Mucosa of descending colon (tissue), 3 donors: ENCODE measurements around the gene IQCH. TPM values are rescaled to one million over a fixed set of nuclear protein-coding genes. Genes with fewer than 3 reads are reported as not detected.

ENCODE experiments used
- ATAC-seq: fragments of 200-7000 bp; cut with Tn5 transposase; one replicate; pipeline ENCODE4 v1.9.1; 2020; ENCODE audit warnings: mild to moderate bottlenecking, moderate library complexity
- DNase-seq, 3 donors: peaks; one replicate each; pipeline ENCODE4 v3.0.0-alpha.2; 2020
- H3K36me3 ChIP-seq: fragments of 200-600 bp; one replicate; pipeline ENCODE4 v1.8.0; 2021; ENCODE audit warnings: low read depth, mild to moderate bottlenecking
- H3K4me1 ChIP-seq: fragments of 200-600 bp; one replicate; pipeline ENCODE4 v1.8.0; 2021; ENCODE audit warnings: low read depth, mild to moderate bottlenecking
- H3K4me3 ChIP-seq: fragments of 200-600 bp; one replicate; pipeline ENCODE4 v1.8.0; 2021; ENCODE audit warnings: mild to moderate bottlenecking
- H3K9me3 ChIP-seq: fragments of 200-600 bp; one replicate; pipeline ENCODE4 v1.8.0; 2021; ENCODE audit warnings: mild to moderate bottlenecking
- CTCF ChIP-seq: fragments of 200-600 bp; IDR thresholded peaks from one replicate; pipeline ENCODE4 v1.8.0; 2022; ENCODE audit warnings: antibody characterized with exemption, mild to moderate bottlenecking
- intact Hi-C, 2 donors: fragments of 100-400 bp; cut with DNase I in 1 of 2; cut with micrococcal nuclease in 1 of 2; formaldehyde crosslinking; loops; one replicate each; pipeline versions ENCODE4 v1.11.0 to v1.11.1; 2022; cut with DNase I, micrococcal nuclease
- total RNA-seq, 3 donors: library from RNA; stranded (reverse); fragmentation: NEBNext Ultra II Directional in 2 of 3; extraction: Animal tissue kit (Norgen Biotek cat#: 25700) in 2 of 3; gene quantifications; one replicate each; pipeline versions ENCODE4 v1.2.1 to v1.2.4, GENCODE V29; 2021 to 2023
- donor health status: DM: no; HTN: no; CAD: no; lungs with moderate emphysema.
- donor health status: DM: no; HTN: no; CAD: no.
- donor health status: DM: no; HTN: yes; CAD: no.

The IQCH gene
- total RNA-seq, 3 donors from 2014 or later: 2.2 to 3.0 (median 2.2) TPM

GRCh38 chr15:67463488-67463887 is 208.9 kb downstream of the IQCH start:
- H3K4me3 ChIP-seq: no peak overlapping the region
- no peaks in the 10 kb centered on the region for H3K4me1 ChIP-seq
- TF ChIP-seq CTCF: no peak
- intact Hi-C loops: no loop called here
- H3K9me3 ChIP-seq: no peaks in the 10 kb centered on the region
- DNase-seq: no peak
- ATAC-seq: no peak
- H3K36me3 ChIP-seq: no peaks in the 10 kb centered on the region

GRCh38 chr15:67465196-67465952 is 210.8 kb downstream of the IQCH start:
- Histone ChIP-seq H3K4me1 (no peaks in the 10 kb centered on the region), H3K4me3 (no peak overlapping the region), H3K9me3 (no peaks in the 10 kb centered on the region), H3K36me3 (no peaks in the 10 kb centered on the region)
- ATAC-seq (no peak), DNase-seq (no peak)
- intact Hi-C loops: no loop called here
- TF ChIP-seq CTCF: no peak

- Histone ChIP-seq H3K4me3 (no peak overlapping the region), H3K9me3 (no peaks in the 10 kb centered on the region), H3K36me3 (no peaks in the 10 kb centered on the region), H3K4me1 (no peaks in the 10 kb centered on the region)
- no peak for ATAC-seq
- DNase-seq: no peak
- no peak for TF ChIP-seq CTCF
- intact Hi-C loops: no loop called here
Observed at GRCh38 chr15:67468416-67468815, 213.8 kb downstream of the IQCH start.

- H3K36me3 ChIP-seq: no peaks in the 10 kb centered on the region
- no peaks in the 10 kb centered on the region for H3K9me3 ChIP-seq
Observed at GRCh38 chr15:67469680-67470079, 215.1 kb downstream of the IQCH start.

GRCh38 chr15:67472957-67473356 is 218.4 kb downstream of the IQCH start:
- Histone ChIP-seq H3K9me3 (no peaks in the 10 kb centered on the region), H3K36me3 (no peaks in the 10 kb centered on the region), H3K4me3 (no peak overlapping the region), H3K4me1 (no peaks in the 10 kb centered on the region)
- TF ChIP-seq CTCF: no peak
- DNase-seq: no peak
- intact Hi-C loops: no loop called here
- no peak for ATAC-seq

More at GRCh38 chr15:67469680-67470079, 215.1 kb downstream of the IQCH start:
- intact Hi-C loops: no loop called here
- Histone ChIP-seq H3K4me3 (no peak overlapping the region), H3K4me1 (no peaks in the 10 kb centered on the region)
- TF ChIP-seq CTCF: no peak
- DNase-seq: no peak
- no peak for ATAC-seq
